Smooth muscle cell (in vitro differentiated cells): Measurements from ENCODE around the gene GABARAPL2. TPM values are rescaled to one million over a fixed set of nuclear protein-coding genes. Genes with fewer than 3 reads are reported as not detected.

Source experiments
- DNase-seq: peaks from one replicate; lab custom pipeline; 2025; ENCODE audit not compliant: unreplicated experiment; lab: John Stamatoyannopoulos, UW
- H2AFZ ChIP-seq: fragments of 200-600 bp; sonication (generic); 2 replicates; pipeline ENCODE4 v1.6.0; 2016; ENCODE audit warnings: antibody characterized with exemption, low read depth, mild to moderate bottlenecking
- H3F3A ChIP-seq: fragments of 200-600 bp; sonication (generic); 2 replicates; pipeline ENCODE4 v1.6.0; 2017; ENCODE audit warnings: antibody characterized with exemption, low read depth
- H3K27ac ChIP-seq: fragments of 200-600 bp; sonication (generic); 2 replicates; pipeline ENCODE4 v1.5.1; 2016; ENCODE audit warnings: low read depth, mild to moderate bottlenecking
- H3K27me3 ChIP-seq: fragments of 200-600 bp; sonication (generic); 2 replicates; pipeline ENCODE4 v1.6.1; 2016; ENCODE audit warnings: low read depth, mild to moderate bottlenecking
- H3K36me3 ChIP-seq: fragments of 200-600 bp; sonication (generic); 2 replicates; pipeline ENCODE4 v1.5.1; 2016; ENCODE audit warnings: low read depth
- H3K4me1 ChIP-seq: fragments of 200-600 bp; sonication (generic); 2 replicates; pipeline ENCODE4 v1.5.1; 2016; ENCODE audit warnings: low read depth
- H3K4me2 ChIP-seq: fragments of 200-600 bp; sonication (generic); 2 replicates; pipeline ENCODE4 v1.6.0; 2016; ENCODE audit warnings: mild to moderate bottlenecking
- H3K4me3 ChIP-seq: fragments of 200-600 bp; sonication (generic); 2 replicates; pipeline ENCODE4 v1.5.1; 2016; ENCODE audit warnings: mild to moderate bottlenecking
- H3K79me2 ChIP-seq: fragments of 200-600 bp; sonication (generic); 2 replicates; pipeline ENCODE4 v1.6.0; 2016; ENCODE audit warnings: low read depth, mild to moderate bottlenecking
- H3K9ac ChIP-seq: fragments of 200-600 bp; sonication (generic); 2 replicates; pipeline ENCODE4 v1.6.0; 2016; ENCODE audit warnings: low read depth
- H3K9me3 ChIP-seq: fragments of 200-600 bp; sonication (generic); replicated peaks from 2 replicates; pipeline ENCODE4 v1.5.1; 2016; ENCODE audit warnings: low read depth
- H4K20me1 ChIP-seq: fragments of 200-600 bp; sonication (generic); 2 replicates; pipeline ENCODE4 v1.6.0; 2016; ENCODE audit warnings: low read depth
- CTCF ChIP-seq: fragments of 200-600 bp; sonication (generic); IDR thresholded peaks from 2 replicates; pipeline ENCODE4 v1.5.1; 2017; ENCODE audit warnings: borderline replicate concordance, mild to moderate bottlenecking, antibody characterized with exemption; ENCODE audit not compliant: insufficient read depth, poor library complexity, severe bottlenecking
- WGBS: methylation state at CpG from one replicate; pipeline ENCODE4 v1.1.7; 2016; ENCODE audit warnings: low lambda C conversion rate; 5-methylcytosine and 5-hydroxymethylcytosine counted together
- polyA plus RNA-seq: library from polyadenylated mRNA; unstranded; fragments of >200 nt; fragmentation: Nextera tagmentation; extraction: Ambion mirVana; gene quantifications from 2 replicates; pipeline ENCODE4 v1.2.1, GENCODE V29; 2016
- total RNA-seq: library from RNA; depleted of rRNA; stranded (reverse); fragments of >200 nt; gene quantifications from 2 replicates; pipeline ENCODE4 v1.2.3, GENCODE V29; 2014

Gene GABARAPL2
- total and polyA plus RNA-seq, 2 experiments from 2014 or later = 90.6 to 189 TPM

- no peak overlapping the region for H3K4me2 ChIP-seq
- TF ChIP-seq CTCF = no peak
These were observed 15.9 kb upstream of the GABARAPL2 start for GRCh38 chr16:75550211-75550662.

GRCh38 chr16:75552951-75553350, 13.2 kb upstream of the GABARAPL2 start:
- no peak for TF ChIP-seq CTCF
- Histone ChIP-seq H3F3A (no peaks in the 10 kb centered on the region), H4K20me1 (no peaks in the 10 kb centered on the region), H3K4me3 (no peak overlapping the region), H3K4me1 (peaks cover 11% of the 10 kb centered on the region), H3K9me3 (no peaks in the 10 kb centered on the region), H3K4me2 (no peak overlapping the region), H3K36me3 (no peaks in the 10 kb centered on the region), H3K9ac (no peak overlapping the region), H2AFZ (no peak overlapping the region), H3K27ac (no peak overlapping the region), H3K79me2 (peaks cover 5% of the 10 kb centered on the region), H3K27me3 (no peaks in the 10 kb centered on the region)
- WGBS = 66% methylated on average over 2 of the region's 2 CpGs
- no peak for DNase-seq

More at GRCh38 chr16:75550211-75550662, 15.9 kb upstream of the GABARAPL2 start:
- DNase-seq = no peak
- H3K36me3 ChIP-seq = no peaks in the 10 kb centered on the region
- no peaks in the 10 kb centered on the region for H3K27me3 ChIP-seq
- no peak overlapping the region for H3K27ac ChIP-seq
- no peaks in the 10 kb centered on the region for H3K9me3 ChIP-seq
- no peak overlapping the region for H3K9ac ChIP-seq
- no peaks in the 10 kb centered on the region for H4K20me1 ChIP-seq
- H3K4me1 ChIP-seq = peaks cover 6% of the 10 kb centered on the region
- H3F3A ChIP-seq = no peaks in the 10 kb centered on the region
- no peak overlapping the region for H2AFZ ChIP-seq
- H3K4me3 ChIP-seq = no peak overlapping the region
- 75% methylated on average over 7 of the region's 7 CpGs for WGBS
- peaks cover 5% of the 10 kb centered on the region for H3K79me2 ChIP-seq

GRCh38 chr16:75555213-75555706, 10.9 kb upstream of the GABARAPL2 start:
- Histone ChIP-seq H3K27ac (peak overlapping the region; percentile 85), H3K9me3 (no peaks in the 10 kb centered on the region), H3K9ac (peak overlapping the region; percentile 48), H3K4me2 (peak overlapping the region; percentile 95), H3F3A (no peaks in the 10 kb centered on the region), H3K4me3 (peak overlapping the region; percentile 57), H3K4me1 (peaks cover 11% of the 10 kb centered on the region), H2AFZ (peak overlapping the region; percentile 92), H4K20me1 (no peaks in the 10 kb centered on the region), H3K79me2 (peaks cover 5% of the 10 kb centered on the region), H3K36me3 (no peaks in the 10 kb centered on the region), H3K27me3 (no peaks in the 10 kb centered on the region)
- WGBS = 1% methylated on average over 26 of the region's 26 CpGs
- peak; percentile 57 for DNase-seq
- no peak for TF ChIP-seq CTCF
